ENCODE data around the gene NKPD1. TPM values are rescaled to one million over a fixed set of nuclear protein-coding genes. Genes with fewer than 3 reads are reported as not detected.

Gene NKPD1
- total and polyA plus RNA-seq, 10 donors, result 0.17 to 0.77 (median 0.21) TPM; not detected in 1

Other genes starting within 250 kb of the NKPD1 start
- 100 to 1,000 TPM in 6 of 7 donors, 10 to 100 TPM in 1; 90.0 to 355 (median 195) TPM for gene APOC1, start 246.4 kb downstream of the NKPD1 start, total RNA-seq
- 100 to 1,000 TPM in 2 of 3 donors, 10 to 100 TPM in 1; 99.4 to 465 (median 348) TPM for gene APOC1, start 246.4 kb downstream of the NKPD1 start, polyA plus RNA-seq
- not detected for gene APOC4, start 218.7 kb downstream of the NKPD1 start, total RNA-seq
- gene APOC4, start 218.7 kb downstream of the NKPD1 start, polyA plus RNA-seq, result under 1 TPM; 0.24 to 0.42 (median 0.32) TPM
- 1 to 10 TPM in 6 of 7 donors, not detected in 1; 1.8 to 5.0 (median 2.6) TPM for gene APOC2, start 214.9 kb downstream of the NKPD1 start, total RNA-seq
- 10 to 100 TPM in 1 of 3 donors, 1 to 10 TPM in 2; 1.2 to 34.0 (median 6.2) TPM for gene APOC2, start 214.9 kb downstream of the NKPD1 start, polyA plus RNA-seq
- 10 to 100 TPM; 66.5 to 97.6 (median 91.0) TPM for gene CLPTM1, start 205.6 kb downstream of the NKPD1 start, total RNA-seq
- 10 to 100 TPM; 44.9 to 62.8 (median 47.8) TPM for gene CLPTM1, start 205.6 kb downstream of the NKPD1 start, polyA plus RNA-seq
- 10 to 100 TPM; 16.6 to 67.4 (median 29.0) TPM for gene RELB, start 159.5 kb downstream of the NKPD1 start, total RNA-seq
- 10 to 100 TPM; 23.8 to 48.7 (median 45.3) TPM for gene RELB, start 159.5 kb downstream of the NKPD1 start, polyA plus RNA-seq
- 100 to 1,000 TPM in 6 of 7 donors, 10 to 100 TPM in 1; 97.6 to 153 (median 143) TPM for gene CLASRP, start 121.9 kb downstream of the NKPD1 start, total RNA-seq
- gene CLASRP, start 121.9 kb downstream of the NKPD1 start, polyA plus RNA-seq, result 100 to 1,000 TPM in 2 of 3 donors, 10 to 100 TPM in 1; 61.3 to 215 (median 191) TPM
- 1 to 10 TPM; 3.9 to 7.5 (median 6.4) TPM for gene ZNF296, start 84.5 kb downstream of the NKPD1 start, total RNA-seq
- 10 to 100 TPM in 1 of 3 donors, 1 to 10 TPM in 2; 7.3 to 11.9 (median 8.8) TPM for gene ZNF296, start 84.5 kb downstream of the NKPD1 start, polyA plus RNA-seq
- gene GEMIN7, start 81.7 kb downstream of the NKPD1 start, total RNA-seq, result 10 to 100 TPM; 19.6 to 33.4 (median 23.1) TPM
- 10 to 100 TPM; 43.6 to 51.1 (median 49.7) TPM for gene GEMIN7, start 81.7 kb downstream of the NKPD1 start, polyA plus RNA-seq
- 10 to 100 TPM; 16.2 to 27.1 (median 19.6) TPM for gene PPP1R37, start 67.8 kb downstream of the NKPD1 start, total RNA-seq
- 10 to 100 TPM; 14.3 to 36.7 (median 20.3) TPM for gene PPP1R37, start 67.8 kb downstream of the NKPD1 start, polyA plus RNA-seq
- gene TRAPPC6A, start 17.3 kb upstream of the NKPD1 start, total RNA-seq, result 10 to 100 TPM; 25.9 to 46.6 (median 36.3) TPM
- gene TRAPPC6A, start 17.3 kb upstream of the NKPD1 start, polyA plus RNA-seq, result 100 to 1,000 TPM in 2 of 3 donors, 10 to 100 TPM in 1; 66.4 to 109 (median 105) TPM
- gene BLOC1S3, start 17.8 kb upstream of the NKPD1 start, total RNA-seq, result 10 to 100 TPM; 14.7 to 31.7 (median 17.9) TPM
- 1 to 10 TPM; 5.0 to 7.4 (median 7.4) TPM for gene BLOC1S3, start 17.8 kb upstream of the NKPD1 start, polyA plus RNA-seq
- gene EXOC3L2, start 84.4 kb upstream of the NKPD1 start, total RNA-seq, result 10 to 100 TPM in 6 of 7 donors, 1 to 10 TPM in 1; 8.7 to 22.7 (median 16.4) TPM
- 1 to 10 TPM; 1.9 to 9.0 (median 2.5) TPM for gene EXOC3L2, start 84.4 kb upstream of the NKPD1 start, polyA plus RNA-seq
- gene MARK4, start 90.3 kb upstream of the NKPD1 start, total RNA-seq, result 10 to 100 TPM; 17.9 to 45.8 (median 31.3) TPM
- 10 to 100 TPM in 1 of 3 donors, 1 to 10 TPM in 2; 6.5 to 12.7 (median 6.9) TPM for gene MARK4, start 90.3 kb upstream of the NKPD1 start, polyA plus RNA-seq
- under 1 TPM in 1 of 7 donors, not detected in 6; 0.49 TPM for gene CKM, start 161.9 kb upstream of the NKPD1 start, total RNA-seq
- gene CKM, start 161.9 kb upstream of the NKPD1 start, polyA plus RNA-seq, result 1 to 10 TPM in 1 of 3 donors, under 1 TPM in 2; 0.29 to 4.4 (median 0.76) TPM
- under 1 TPM in 1 of 7 donors, not detected in 6; 0.87 TPM for gene KLC3, start 179.8 kb upstream of the NKPD1 start, total RNA-seq
- under 1 TPM; 0.05 to 0.10 (median 0.07) TPM for gene KLC3, start 179.8 kb upstream of the NKPD1 start, polyA plus RNA-seq
- gene ERCC2, start 209.6 kb upstream of the NKPD1 start, total RNA-seq, result 10 to 100 TPM; 12.2 to 22.1 (median 14.7) TPM
- 10 to 100 TPM; 11.5 to 19.1 (median 17.3) TPM for gene ERCC2, start 209.6 kb upstream of the NKPD1 start, polyA plus RNA-seq
- 10 to 100 TPM in 5 of 7 donors, 1 to 10 TPM in 2; 3.9 to 18.1 (median 12.5) TPM for gene PPP1R13L, start 244.1 kb upstream of the NKPD1 start, total RNA-seq
- 10 to 100 TPM in 1 of 3 donors, 1 to 10 TPM in 2; 7.5 to 13.2 (median 8.8) TPM for gene PPP1R13L, start 244.1 kb upstream of the NKPD1 start, polyA plus RNA-seq
- gene POLR1G, start 245.7 kb upstream of the NKPD1 start, total RNA-seq, result 1 to 10 TPM; 2.6 to 4.3 (median 3.1) TPM
- 1 to 10 TPM; 2.1 to 4.3 (median 2.5) TPM for gene POLR1G, start 245.7 kb upstream of the NKPD1 start, polyA plus RNA-seq

Data from spleen (tissue), 10 donors.